ENCODE measurements around the gene GNA14. TPM values are rescaled to one million over a fixed set of nuclear protein-coding genes. Genes with fewer than 3 reads are reported as not detected.
"Not testable (repeated sequence)": the region's sequence is repeated elsewhere in the genome, so short reads cannot be mapped to it uniquely, and the experiment has no call there.

Gene GNA14
- total RNA-seq, 2 experiments from 2014 or later: 0.11 to 0.54 TPM

GRCh38 chr9:77456829-77457437 is 191.2 kb downstream of the GNA14 start:
- H3K27me3 Mint-ChIP-seq: no peaks in the 10 kb centered on the region
- no peak overlapping the region for H3K4me3 Mint-ChIP-seq
- ChIA-PET POLR2A (interaction anchor here (0.6 kb wide), 1 partner anchor 348 kb away, joined by 6 read pairs; no protein-coding TSS in a partner anchor), CTCF (interaction anchor here (0.6 to 7.9 kb wide), 42 partner anchors 10 to 901 kb away, joined by 3 to 85 read pairs (median 4); partner anchors contain the start of gene GNA14)
- no peak overlapping the region for H3K27ac Mint-ChIP-seq
- H3K4me1 Mint-ChIP-seq: peaks cover 22% of the 10 kb centered on the region
- DNase-seq (peak; percentile 92), ATAC-seq (peak; percentile 83)
- intact Hi-C loops (cut with DNase I, micrococcal nuclease): loop anchor here (2.0 to 10.0 kb wide), 7 partner anchors 32 to 755 kb away; partner anchors contain the start of genes VPS13A (in 2 of the 2) and GNA14 (in 1 of the 2)
- no peaks in the 10 kb centered on the region for H3K36me3 Mint-ChIP-seq (ENCODE audit: low read depth)
- H3K9me3 Mint-ChIP-seq (ENCODE audit: low read depth): no peaks in the 10 kb centered on the region

- ChIA-PET POLR2A (no interaction called here), CTCF (interaction anchor here (0.9 to 7.9 kb wide), 17 partner anchors 8 to 580 kb away, joined by 3 to 85 read pairs (median 12); partner anchors contain the start of gene GNA14)
- Mint-ChIP-seq H3K9me3 (ENCODE audit: low read depth) (no peaks in the 10 kb centered on the region), H3K4me3 (no peak overlapping the region), H3K27me3 (peaks cover 2% of the 10 kb centered on the region), H3K4me1 (peaks cover 22% of the 10 kb centered on the region), H3K36me3 (ENCODE audit: low read depth) (no peaks in the 10 kb centered on the region), H3K27ac (no peak overlapping the region)
- DNase-seq: peak; percentile 68
- intact Hi-C loops (cut with DNase I, micrococcal nuclease): loop anchor here (5.0 to 10.0 kb wide), 6 partner anchors 192 to 757 kb away; partner anchors contain the start of genes VPS13A (in 2 of the 2) and GNA14 (in 1 of the 2)
- ATAC-seq: peak; percentile 55
Measured at GRCh38 chr9:77455312-77455927, 192.7 kb downstream of the GNA14 start.

GRCh38 chr9:77454663-77455062 is 193.5 kb downstream of the GNA14 start:
- Mint-ChIP-seq H3K4me1 (peaks cover 22% of the 10 kb centered on the region), H3K4me3 (no peak overlapping the region), H3K36me3 (ENCODE audit: low read depth) (no peaks in the 10 kb centered on the region), H3K27ac (no peak overlapping the region), H3K27me3 (peaks cover 4% of the 10 kb centered on the region), H3K9me3 (ENCODE audit: low read depth) (no peaks in the 10 kb centered on the region)
- DNase-seq (no peak), ATAC-seq (no peak)
- intact Hi-C loops (cut with DNase I, micrococcal nuclease): loop anchor here (5.0 to 10.0 kb wide), 6 partner anchors 193 to 758 kb away; partner anchors contain the start of genes VPS13A (in 2 of the 2) and GNA14 (in 1 of the 2)
- ChIA-PET POLR2A (no interaction called here), CTCF (interaction anchor here (0.6 to 7.9 kb wide), 15 partner anchors 8 to 916 kb away, joined by 3 to 85 read pairs (median 4); no protein-coding TSS in a partner anchor)

GRCh38 chr9:77453825-77454647 is 194.1 kb downstream of the GNA14 start:
- no peak for DNase-seq
- Mint-ChIP-seq H3K4me1 (peaks cover 22% of the 10 kb centered on the region), H3K27me3 (peaks cover 4% of the 10 kb centered on the region), H3K4me3 (peak overlapping the region; percentile 56), H3K9me3 (ENCODE audit: low read depth) (no peaks in the 10 kb centered on the region), H3K27ac (peak overlapping the region; percentile 48), H3K36me3 (ENCODE audit: low read depth) (no peaks in the 10 kb centered on the region)
- POLR2A ChIA-PET: no interaction called here
- intact Hi-C loops (cut with DNase I, micrococcal nuclease): loop anchor here in 1 of 2 experiments (10.0 kb wide), 1 partner anchor 279 kb away; the partner anchor contains the start of gene VPS13A
- CTCF ChIA-PET: interaction anchor here (0.6 to 7.9 kb wide), 18 partner anchors 7 to 922 kb away, joined by 3 to 85 read pairs (median 4); no protein-coding TSS in a partner anchor
- peak; percentile 2 for ATAC-seq

- ATAC-seq (no peak), DNase-seq (no peak)
- ChIA-PET CTCF (interaction anchor here (1.0 to 7.9 kb wide), 3 partner anchors 10 to 18 kb away, joined by 3 to 85 read pairs (median 4); no protein-coding TSS in a partner anchor), POLR2A (no interaction called here)
- H3K4me1 Mint-ChIP-seq: peaks cover 14% of the 10 kb centered on the region
- no peaks in the 10 kb centered on the region for H3K36me3 Mint-ChIP-seq (ENCODE audit: low read depth)
- no peak overlapping the region for H3K4me3 Mint-ChIP-seq
- no peak overlapping the region for H3K27ac Mint-ChIP-seq
- peaks cover 4% of the 10 kb centered on the region for H3K9me3 Mint-ChIP-seq (ENCODE audit: low read depth)
- peaks cover 4% of the 10 kb centered on the region for H3K27me3 Mint-ChIP-seq
- intact Hi-C loops (cut with DNase I, micrococcal nuclease): loop anchor here in 1 of 2 experiments (10.0 kb wide), 1 partner anchor 277 kb away; the partner anchor contains the start of gene VPS13A
Measured at GRCh38 chr9:77451507-77451906, 196.6 kb downstream of the GNA14 start.

- peaks cover 12% of the 10 kb centered on the region for H3K4me1 Mint-ChIP-seq
- no peak for ATAC-seq
- intact Hi-C loops (cut with DNase I, micrococcal nuclease): loop anchor here in 1 of 2 experiments (10.0 kb wide), 1 partner anchor 275 kb away; the partner anchor contains the start of gene VPS13A
- peaks cover 4% of the 10 kb centered on the region for H3K9me3 Mint-ChIP-seq (ENCODE audit: low read depth)
- no peaks in the 10 kb centered on the region for H3K36me3 Mint-ChIP-seq (ENCODE audit: low read depth)
- ChIA-PET POLR2A (no interaction called here), CTCF (interaction anchor here (0.7 to 1.2 kb wide), 2 partner anchors 10 to 11 kb away, joined by 3 read pairs; no protein-coding TSS in a partner anchor)
- H3K4me3 Mint-ChIP-seq: no peak overlapping the region
- H3K27ac Mint-ChIP-seq: no peak overlapping the region
- no peak for DNase-seq
- H3K27me3 Mint-ChIP-seq: peaks cover 4% of the 10 kb centered on the region
Measured at GRCh38 chr9:77450085-77450475, 198.0 kb downstream of the GNA14 start.

GRCh38 chr9:77449240-77450084 is 198.7 kb downstream of the GNA14 start:
- Mint-ChIP-seq H3K36me3 (ENCODE audit: low read depth) (no peaks in the 10 kb centered on the region), H3K27ac (no peak overlapping the region), H3K9me3 (ENCODE audit: low read depth) (peaks cover 4% of the 10 kb centered on the region), H3K4me3 (no peak overlapping the region), H3K27me3 (peaks cover 4% of the 10 kb centered on the region), H3K4me1 (peaks cover 9% of the 10 kb centered on the region)
- POLR2A ChIA-PET: no interaction called here
- CTCF ChIA-PET: interaction anchor here (0.6 to 0.7 kb wide), 2 partner anchors 9 to 369 kb away, joined by 3 read pairs; no protein-coding TSS in a partner anchor
- no peak for DNase-seq
- ATAC-seq: no peak
- intact Hi-C loops (cut with DNase I, micrococcal nuclease): loop anchor here in 1 of 2 experiments (10.0 kb wide), 1 partner anchor 275 kb away; the partner anchor contains the start of gene VPS13A

- H3K4me1 Mint-ChIP-seq: no peaks in the 10 kb centered on the region
- no peak overlapping the region for H3K4me3 Mint-ChIP-seq
Measured at GRCh38 chr9:77447646-77448045, 200.5 kb downstream of the GNA14 start.

GRCh38 chr9:77442436-77442835 is 205.7 kb downstream of the GNA14 start:
- H3K4me1 Mint-ChIP-seq: no peaks in the 10 kb centered on the region
- CTCF ChIA-PET: interaction anchor here (0.7 to 8.6 kb wide), 3 partner anchors 9 to 674 kb away, joined by 3 to 85 read pairs (median 13); no protein-coding TSS in a partner anchor
- no peaks in the 10 kb centered on the region for H3K27me3 Mint-ChIP-seq
- no peak for DNase-seq
- no peaks in the 10 kb centered on the region for H3K36me3 Mint-ChIP-seq (ENCODE audit: low read depth)
- no peak overlapping the region for H3K4me3 Mint-ChIP-seq
- ATAC-seq: no peak
- H3K27ac Mint-ChIP-seq: no peak overlapping the region
- intact Hi-C loops (cut with DNase I, micrococcal nuclease): no loop called here
- H3K9me3 Mint-ChIP-seq (ENCODE audit: low read depth): peaks cover 1% of the 10 kb centered on the region
- POLR2A ChIA-PET: no interaction called here

More at GRCh38 chr9:77447646-77448045, 200.5 kb downstream of the GNA14 start:
- ChIA-PET POLR2A (no interaction called here), CTCF (interaction anchor here (1.0 to 3.3 kb wide), 3 partner anchors 8 to 14 kb away, joined by 3 to 14 read pairs (median 5); no protein-coding TSS in a partner anchor)
- DNase-seq (no peak), ATAC-seq (no peak)
- no peaks in the 10 kb centered on the region for H3K36me3 Mint-ChIP-seq (ENCODE audit: low read depth)
- peaks cover 4% of the 10 kb centered on the region for H3K9me3 Mint-ChIP-seq (ENCODE audit: low read depth)
- intact Hi-C loops (cut with DNase I, micrococcal nuclease): no loop called here
- H3K27ac Mint-ChIP-seq: no peak overlapping the region
- peaks cover 4% of the 10 kb centered on the region for H3K27me3 Mint-ChIP-seq

GRCh38 chr9:77441124-77441523 is 207.0 kb downstream of the GNA14 start:
- intact Hi-C loops (cut with DNase I, micrococcal nuclease); H3K36me3 Mint-ChIP-seq (ENCODE audit: low read depth); H3K27me3 Mint-ChIP-seq; H3K9me3 Mint-ChIP-seq (ENCODE audit: low read depth); H3K27ac Mint-ChIP-seq; H3K4me1 Mint-ChIP-seq; POLR2A ChIA-PET; DNase-seq; ATAC-seq; H3K4me3 Mint-ChIP-seq: not testable (repeated sequence)
- CTCF ChIA-PET: interaction anchor here (8.6 kb wide), 1 partner anchor 14 kb away, joined by 85 read pairs; no protein-coding TSS in a partner anchor
